ENCODE measurements around the gene GLDN. TPM values are rescaled to one million over a fixed set of nuclear protein-coding genes. Genes with fewer than 3 reads are reported as not detected.

The GLDN gene
- total and polyA plus RNA-seq, 2 of the 4 experiments (the other 2 are of a cell fraction), result under 0.01 TPM; not detected in 1

GRCh38 chr15:51322621-51323296, 18.7 kb upstream of the GLDN start:
- no peak overlapping the region for H2BK120ac ChIP-seq (ENCODE audit: low read depth, low read length)
- no peak overlapping the region for H3K14ac ChIP-seq (replicated peaks; ENCODE audit: low read depth, low read length)
- H3K56ac ChIP-seq (ENCODE audit: extremely low read depth, insufficient read depth, low read length), result no peak overlapping the region
- ATAC-seq (ENCODE audit: low read depth) (peak; percentile 29; the same call in 1 of the 2 replicates), DNase-seq (no peak)
- dilution Hi-C loops (cut with HindIII; ENCODE audit: low sequenced_read_pairs, unreplicated experiment) (no loop called here), in situ Hi-C loops (cut with MboI; ENCODE audit: low sequenced_read_pairs) (no loop called here), intact Hi-C loops (cut with micrococcal nuclease) (no loop called here)
- no peak for TF ChIP-seq USF2 (IDR thresholded peaks at IDR 0.05; ENCODE audit: low read depth, low read length)
- TF ChIP-seq CHD1 (IDR thresholded peaks at IDR 0.05; ENCODE audit: low read depth, low read length), result no peak
- no peak for TF ChIP-seq RFX5 (IDR thresholded peaks at IDR 0.05; ENCODE audit: low read depth, low read length)
- no peak for TF ChIP-seq POLR2A (IDR thresholded peaks at IDR 0.05; ENCODE audit: low read depth, low read length)
- no peaks in the 10 kb centered on the region for H3K9me1 ChIP-seq (ENCODE audit: insufficient read depth, low read length)
- H4K20me1 ChIP-seq (ENCODE audit: insufficient read depth, low read length), result no peaks in the 10 kb centered on the region
- H3K9me3 ChIP-seq (ENCODE audit: control insufficient read depth, insufficient read depth, low read length), result no peaks in the 10 kb centered on the region
- H2BK5ac ChIP-seq (ENCODE audit: low read depth, low read length, poor library complexity, severe bottlenecking), result no peak overlapping the region
- H4K91ac ChIP-seq (ENCODE audit: insufficient read depth, low read depth, low read length), result no peak overlapping the region
- H3K4me1 ChIP-seq (ENCODE audit: control insufficient read depth, insufficient read depth, low read length), result peaks cover 4% of the 10 kb centered on the region; the same call in 1 of the 2 replicates
- H3K9ac ChIP-seq (ENCODE audit: low read depth, low read length), result no peak overlapping the region
- H3K4me2 ChIP-seq (ENCODE audit: low read depth, low read length), result no peak overlapping the region
- ChIA-PET POLR2A (ENCODE audit: unreplicated experiment) (no interaction called here), CTCF (interaction anchor here (1.4 kb wide), 1 partner anchor 11 kb away, joined by 4 read pairs; no protein-coding TSS in a partner anchor)
- no peaks in the 10 kb centered on the region for H3K36me3 ChIP-seq (ENCODE audit: control insufficient read depth, insufficient read depth, low read length)
- no peak overlapping the region for H3K4me3 ChIP-seq (ENCODE audit: insufficient read depth, low read depth, low read length)
- no peak overlapping the region; the same call in 1 of the 2 replicates for H4K5ac ChIP-seq (ENCODE audit: low read depth, low read length)
- H3K18ac ChIP-seq (ENCODE audit: low read depth, low read length), result no peak overlapping the region
- H2BK20ac ChIP-seq (ENCODE audit: low read depth, low read length), result no peak overlapping the region
- H2AFZ ChIP-seq (replicated peaks; ENCODE audit: low read length, poor library complexity), result no peak overlapping the region
- no peak overlapping the region for H2AK5ac ChIP-seq (ENCODE audit: low read depth, low read length)
- no peaks in the 10 kb centered on the region for H3K79me1 ChIP-seq (ENCODE audit: low read depth in 1 of 2, low read length in 2 of 2)
- H3K27me3 ChIP-seq (ENCODE audit: control insufficient read depth, insufficient read depth, low read length), result peaks cover 17% of the 10 kb centered on the region
- BruUV-seq (replicated peaks), result no TSS peak
- H4K8ac ChIP-seq (ENCODE audit: low read depth in 2 of 2, low read length in 2 of 2), result no peak overlapping the region
- no peak overlapping the region for H3K4ac ChIP-seq (ENCODE audit: low read depth, low read length)
- WGBS, 2 experiments (ENCODE audit: extremely low coverage in 2 of 2, insufficient read length in 1 of 2), result 86% methylated on average over 1 of the region's 1 CpG; no CpG with 5 or more reads in 1 of the 2 experiments
- H2AK9ac ChIP-seq (replicated peaks; ENCODE audit: low read depth, low read length, poor library complexity), result no peak overlapping the region
- no peak overlapping the region for H3K27ac ChIP-seq (ENCODE audit: insufficient read depth, low read length)
- no peak overlapping the region for H2BK15ac ChIP-seq (ENCODE audit: low read depth, low read length)
- H3K23ac ChIP-seq (ENCODE audit: low read depth, low read length), result no peak overlapping the region
